Aorta (tissue), 5 donors: Measurements from ENCODE around the gene PHF11. TPM values are rescaled to one million over a fixed set of nuclear protein-coding genes. Genes with fewer than 3 reads are reported as not detected.

ENCODE experiments used
- ATAC-seq: fragments of 200-7000 bp; cut with Tn5 transposase; one replicate; pipeline ENCODE4 v1.9.1; 2022; ENCODE audit warnings: moderate library complexity; ENCODE audit not compliant: low FRiP score
- DNase-seq, 2 donors: peaks; one replicate each; pipeline ENCODE4 v3.0.0-alpha.2; 2020
- H3K27ac ChIP-seq, 2 donors: one replicate each; pipeline ENCODE4 v1.5.1; 2013; ENCODE audit warnings: low read length in 2 of 2, mild to moderate bottlenecking in 2 of 2, moderate library complexity in 2 of 2, control low read depth in 1 of 2, inconsistent platforms in 1 of 2, low read depth in 1 of 2
- H3K27me3 ChIP-seq, 2 donors: one replicate each; pipeline ENCODE4 v1.6.1; 2013; ENCODE audit warnings: control low read depth in 1 of 2, low read length in 1 of 2, mild to moderate bottlenecking in 1 of 2, moderate library complexity in 1 of 2; ENCODE audit not compliant: insufficient read depth in 2 of 2, control insufficient read depth in 1 of 2
- H3K36me3 ChIP-seq, 2 donors: one replicate each; pipeline ENCODE4 v1.6.1; 2013; ENCODE audit warnings: control low read depth in 1 of 2, low read length in 1 of 2, mild to moderate bottlenecking in 1 of 2; ENCODE audit not compliant: insufficient read depth in 2 of 2, control insufficient read depth in 1 of 2
- H3K4me1 ChIP-seq, 2 donors: one replicate each; pipeline ENCODE4 v1.6.1; 2013; ENCODE audit warnings: low read length in 2 of 2, control low read depth in 1 of 2, mild to moderate bottlenecking in 1 of 2, moderate library complexity in 1 of 2; ENCODE audit not compliant: insufficient read depth in 2 of 2, control insufficient read depth in 1 of 2
- H3K4me3 ChIP-seq, 2 donors: one replicate each; pipeline ENCODE4 v1.5.1; 2013; ENCODE audit warnings: low read length in 2 of 2, control low read depth in 1 of 2, mild to moderate bottlenecking in 1 of 2
- H3K9me3 ChIP-seq: one replicate; pipeline ENCODE4 v1.6.1; 2013; ENCODE audit warnings: mild to moderate bottlenecking, low read length; ENCODE audit not compliant: control insufficient read depth
- WGBS, 2 donors: extraction: QIAGEN DNeasy Blood & Tissue Kit; methylation state at CpG; one replicate each; pipeline ENCODE4 v1.1.7; 2013; 5-methylcytosine and 5-hydroxymethylcytosine counted together
- intact Hi-C, 2 donors: fragments of 100-400 bp; cut with DNase I; formaldehyde crosslinking; loops; one replicate each; pipeline versions ENCODE4 v1.14.2 to v1.15.0; 2022
- polyA plus RNA-seq, 2 donors: library from polyadenylated mRNA; stranded (reverse); fragments of 200-250 nt; gene quantifications; one replicate each; pipeline ENCODE4 v1.2.3, GENCODE V29; 2013
- total RNA-seq, 2 donors: library from RNA; stranded (reverse); fragmentation: NEBNext Ultra II Directional; extraction: Animal tissue kit (Norgen Biotek cat#: 25700); gene quantifications; one replicate each; pipeline ENCODE4 v1.2.1, GENCODE V29; 2021
- donor health status: healthy with polysubstance abuse.
- donor health status: Bipolar disorder and iron deficiency.
- donor health status: DM: no; HTN: no; CAD: no.
- donor health status: DM: no; HTN: no; CAD: no.
- donor health status: DM: yes; HTN: yes; CAD: no.

Gene PHF11
- total and polyA plus RNA-seq, 4 donors = 29.9 to 96.7 (median 65.2) TPM

- H3K27ac ChIP-seq = no peak overlapping the region
- no peaks in the 10 kb centered on the region for H3K4me1 ChIP-seq
- DNase-seq (no peak), ATAC-seq (no peak)
- H3K27me3 ChIP-seq = no peaks in the 10 kb centered on the region
- intact Hi-C loops = loop anchor here in 1 of 2 donors (10.0 kb wide), 1 partner anchor 58 kb away; no protein-coding TSS in a partner anchor
- no peak overlapping the region for H3K4me3 ChIP-seq
- H3K9me3 ChIP-seq = no peaks in the 10 kb centered on the region
- peaks cover 9 to 10% of the 10 kb centered on the region in 2 donors for H3K36me3 ChIP-seq
- 93 to 95% methylated on average over 9 of the region's 9 CpGs for WGBS, 2 donors
Measured at GRCh38 chr13:49546561-49546960, 50.8 kb downstream of the PHF11 start.

DNA sequence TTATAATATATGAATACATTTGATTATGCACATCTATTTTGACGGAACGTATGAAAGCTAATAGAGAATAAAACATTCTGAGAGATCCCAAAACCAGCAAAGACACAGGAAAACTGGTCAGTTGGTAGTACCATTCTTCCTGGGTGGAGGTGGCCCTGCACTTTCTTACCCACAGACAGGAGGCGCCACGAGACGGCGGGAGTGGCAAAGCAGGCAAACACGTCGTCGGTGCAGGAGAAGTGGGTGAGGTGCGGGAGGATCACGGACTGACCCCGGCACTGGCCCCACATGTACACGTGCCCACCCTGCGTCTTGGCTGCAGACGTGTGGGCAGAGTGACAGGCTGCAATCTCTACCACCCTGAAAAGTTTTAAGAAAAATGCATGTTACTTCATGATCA, 53.5 kb downstream of the PHF11 start:
- intact Hi-C loops = loop anchor here in 1 of 2 donors (10.0 kb wide), 1 partner anchor 56 kb away; no protein-coding TSS in a partner anchor
- ATAC-seq = no peak
- DNase-seq = no peak
- WGBS, 2 donors = 74 to 77% methylated on average over 15 of the region's 15 CpGs
- H3K36me3 ChIP-seq = peaks cover 10 to 14% of the 10 kb centered on the region in 2 donors
- H3K27ac ChIP-seq = no peak overlapping the region
- no peaks in the 10 kb centered on the region for H3K27me3 ChIP-seq
- H3K4me3 ChIP-seq = no peak overlapping the region
- H3K4me1 ChIP-seq = no peaks in the 10 kb centered on the region
- H3K9me3 ChIP-seq = no peaks in the 10 kb centered on the region

- no peak overlapping the region for H3K27ac ChIP-seq
- no peaks in the 10 kb centered on the region for H3K4me1 ChIP-seq
- 84 to 92% methylated on average over 10 of the region's 10 CpGs for WGBS, 2 donors
- DNase-seq (no peak), ATAC-seq (no peak)
- no peaks in the 10 kb centered on the region for H3K9me3 ChIP-seq
- no peaks in the 10 kb centered on the region for H3K27me3 ChIP-seq
- intact Hi-C loops = loop anchor here in 1 of 2 donors (5.0 kb wide), 1 partner anchor 56 kb away; no protein-coding TSS in a partner anchor
- H3K36me3 ChIP-seq = peaks cover 7 to 14% of the 10 kb centered on the region in 2 donors
- no peak overlapping the region for H3K4me3 ChIP-seq
Measured at GRCh38 chr13:49550942-49551644, 55.3 kb downstream of the PHF11 start.

GRCh38 chr13:49553888-49554287, 58.1 kb downstream of the PHF11 start:
- no peak for ATAC-seq
- Histone ChIP-seq H3K27ac (no peak overlapping the region), H3K9me3 (no peaks in the 10 kb centered on the region), H3K36me3 (peaks cover 5 to 10% of the 10 kb centered on the region in 2 donors), H3K27me3 (no peaks in the 10 kb centered on the region), H3K4me3 (no peak overlapping the region), H3K4me1 (no peaks in the 10 kb centered on the region)
- intact Hi-C loops = loop anchor here in 1 of 2 donors (5.0 kb wide), 1 partner anchor 53 kb away; no protein-coding TSS in a partner anchor
- 90 to 93% methylated on average over 2 of the region's 2 CpGs for WGBS, 2 donors
- DNase-seq = no peak

DNA sequence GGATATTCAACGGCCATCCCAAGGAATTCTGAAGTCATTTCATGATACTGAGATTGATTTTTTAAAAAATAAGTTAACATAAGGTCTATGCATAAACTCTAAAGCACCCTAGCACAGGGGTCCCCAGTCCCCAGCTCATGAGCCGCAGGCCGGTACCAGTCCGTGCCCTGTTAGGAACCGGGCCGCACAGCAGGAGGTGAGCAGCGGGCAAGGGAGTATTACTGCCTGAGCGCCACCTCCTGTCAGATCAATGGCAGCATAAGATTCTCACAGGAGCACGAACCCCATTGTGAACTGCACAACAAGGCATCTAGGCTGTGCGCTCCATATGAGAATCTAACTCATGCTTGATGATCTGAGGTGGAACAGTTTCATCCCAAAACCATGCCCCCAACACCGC, 58.6 kb downstream of the PHF11 start:
- DNase-seq = no peak
- H3K4me3 ChIP-seq = no peak overlapping the region
- H3K36me3 ChIP-seq = peaks cover 5 to 10% of the 10 kb centered on the region in 2 donors
- H3K4me1 ChIP-seq = no peaks in the 10 kb centered on the region
- no peak overlapping the region for H3K27ac ChIP-seq
- intact Hi-C loops = loop anchor here in 1 of 2 donors (5.0 kb wide), 1 partner anchor 53 kb away; no protein-coding TSS in a partner anchor
- H3K27me3 ChIP-seq = no peaks in the 10 kb centered on the region
- H3K9me3 ChIP-seq = no peaks in the 10 kb centered on the region
- no peak for ATAC-seq
- 81 to 89% methylated on average over 11 of the region's 11 CpGs for WGBS, 2 donors

GRCh38 chr13:49559006-49559405, 63.3 kb downstream of the PHF11 start:
- Histone ChIP-seq H3K27ac (no peak overlapping the region), H3K9me3 (no peaks in the 10 kb centered on the region), H3K36me3 (peaks cover 0 to 2% of the 10 kb centered on the region in 2 donors), H3K4me3 (no peak overlapping the region), H3K27me3 (no peaks in the 10 kb centered on the region), H3K4me1 (peaks cover 0 to 2% of the 10 kb centered on the region in 2 donors)
- DNase-seq (no peak), ATAC-seq (no peak)
- intact Hi-C loops = no loop called here
- WGBS, 2 donors = 99% methylated on average over 3 of the region's 3 CpGs

DNA sequence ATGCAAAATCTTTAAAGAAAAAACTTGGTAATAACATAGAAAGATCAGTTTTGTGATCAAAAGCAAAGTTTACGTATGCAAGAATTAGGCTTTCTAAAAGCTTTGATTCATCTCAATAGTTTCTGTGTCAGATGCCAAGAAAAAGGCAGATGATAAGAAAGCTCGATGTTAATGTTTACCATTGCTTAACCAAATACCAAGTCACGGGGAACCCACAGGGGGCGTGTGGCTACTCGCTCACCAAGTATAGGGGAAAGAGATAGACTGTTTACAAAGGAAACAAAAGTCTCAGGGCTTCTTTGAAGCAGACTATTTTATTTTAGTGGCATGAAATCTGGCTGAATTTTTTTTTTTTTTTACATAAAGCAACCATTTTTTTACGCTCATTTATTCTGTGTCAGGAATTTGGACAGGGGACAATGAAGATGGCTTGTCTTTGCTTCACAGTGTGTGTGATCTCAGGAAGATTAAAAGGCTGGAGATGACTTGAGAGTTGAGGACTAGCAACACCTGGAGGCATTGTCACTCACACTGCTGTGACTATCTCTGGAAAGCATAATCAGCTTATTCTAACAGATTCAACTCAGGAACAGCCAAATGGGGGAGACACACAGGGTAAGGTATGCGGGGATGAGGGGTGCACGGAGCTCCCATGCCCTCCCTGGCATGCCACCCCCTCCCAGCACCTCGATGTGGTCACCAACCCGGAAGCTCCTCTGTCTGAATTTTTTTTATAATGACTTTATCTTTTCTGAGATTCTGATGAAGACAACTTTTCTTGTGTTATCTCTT, 64.7 kb downstream of the PHF11 start:
- Histone ChIP-seq H3K27me3 (no peaks in the 10 kb centered on the region), H3K36me3 (peaks cover 0 to under 1% of the 10 kb centered on the region in 2 donors), H3K27ac (no peak overlapping the region), H3K4me3 (no peak overlapping the region), H3K4me1 (peaks cover 0 to 2% of the 10 kb centered on the region in 2 donors), H3K9me3 (no peaks in the 10 kb centered on the region)
- DNase-seq (no peak), ATAC-seq (no peak)
- 13 to 14% methylated on average over 10 of the region's 10 CpGs for WGBS, 2 donors
- intact Hi-C loops = no loop called here

DNA sequence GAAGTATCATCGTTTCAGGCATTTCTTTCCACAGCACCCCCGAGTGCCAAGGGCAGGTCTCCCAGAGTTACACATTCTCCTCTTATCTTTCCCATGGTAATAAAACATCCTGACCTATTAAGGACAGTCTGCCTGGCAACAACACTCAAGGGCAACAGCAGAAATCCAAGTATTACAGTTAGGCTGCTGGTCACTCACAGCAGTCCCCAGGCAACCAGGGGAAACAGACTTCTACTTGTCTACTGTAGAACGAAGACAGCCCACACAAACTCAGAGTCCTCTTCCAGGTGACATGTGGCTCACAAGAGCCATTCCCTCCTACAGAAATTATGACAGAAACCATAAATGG, 65.3 kb downstream of the PHF11 start:
- intact Hi-C loops = no loop called here
- Histone ChIP-seq H3K4me1 (peaks cover 0 to 2% of the 10 kb centered on the region in 2 donors), H3K36me3 (no peaks in the 10 kb centered on the region), H3K4me3 (no peak overlapping the region), H3K27me3 (no peaks in the 10 kb centered on the region), H3K9me3 (no peaks in the 10 kb centered on the region), H3K27ac (no peak overlapping the region)
- no peak for DNase-seq
- ATAC-seq = peak; percentile 36
- WGBS, 2 donors = 2 to 4% methylated on average over 3 of the region's 3 CpGs
